GM19099 (cell line): ENCODE results near the gene LSMEM2.

ENCODE experiments used
- POLR2A ChIP-seq: IDR thresholded peaks from 3 replicates; pipeline ENCODE4 v1.6.1; 2011; ENCODE audit warnings: low read depth; ENCODE audit not compliant: insufficient read length; ENCODE audit errors: extremely low read depth

The LSMEM2 gene

GRCh38 chr3:50241713-50242380 is 37.0 kb upstream of the LSMEM2 start:
- no peak for TF ChIP-seq POLR2A

- no peak for TF ChIP-seq POLR2A
Measured at GRCh38 chr3:50242381-50242770, 36.5 kb upstream of the LSMEM2 start.

- TF ChIP-seq POLR2A = no peak
Measured at GRCh38 chr3:50242851-50243542, 35.9 kb upstream of the LSMEM2 start.

- TF ChIP-seq POLR2A = no peak
Measured at GRCh38 chr3:50243543-50243895, 35.4 kb upstream of the LSMEM2 start.

GRCh38 chr3:50245251-50245745 is 33.6 kb upstream of the LSMEM2 start:
- no peak for TF ChIP-seq POLR2A

GRCh38 chr3:50245831-50246516 is 32.9 kb upstream of the LSMEM2 start:
- TF ChIP-seq POLR2A = no peak

- no peak for TF ChIP-seq POLR2A
Measured at GRCh38 chr3:50246517-50246954, 32.4 kb upstream of the LSMEM2 start.

GRCh38 chr3:50248387-50248786 is 30.5 kb upstream of the LSMEM2 start:
- no peak for TF ChIP-seq POLR2A

GRCh38 chr3:50249457-50249856 is 29.4 kb upstream of the LSMEM2 start:
- no peak for TF ChIP-seq POLR2A

- no peak for TF ChIP-seq POLR2A
Measured at GRCh38 chr3:50250514-50250913, 28.4 kb upstream of the LSMEM2 start.

GRCh38 chr3:50251220-50251619 is 27.7 kb upstream of the LSMEM2 start:
- TF ChIP-seq POLR2A = no peak

GRCh38 chr3:50254577-50255250 is 24.2 kb upstream of the LSMEM2 start:
- TF ChIP-seq POLR2A = no peak

- no peak for TF ChIP-seq POLR2A
Measured at GRCh38 chr3:50255251-50255615, 23.7 kb upstream of the LSMEM2 start.

- no peak for TF ChIP-seq POLR2A
Measured at GRCh38 chr3:50256978-50257890, 21.7 kb upstream of the LSMEM2 start.
